OCI-LY3 (cell line): ENCODE measurements around the gene IQGAP2.

Experiments
- H2AFZ ChIP-seq: fragments of 200-600, 300-600 bp; shearing (Covaris generic); 2 replicates; pipeline ENCODE4 v1.6.0; 2014; ENCODE audit warnings: antibody characterized with exemption, low read depth, low read length
- H3K27ac ChIP-seq: fragments of 200-600, 300-600 bp; sonication (generic); 2 replicates; pipeline ENCODE4 v1.5.1; 2014; ENCODE audit warnings: mild to moderate bottlenecking, low read length, moderate library complexity, mixed read lengths
- H3K27me3 ChIP-seq: fragments of 200-600, 300-600 bp; sonication (generic); 2 replicates; pipeline ENCODE4 v1.6.1; 2014; ENCODE audit warnings: low read depth, low read length, mixed read lengths
- H3K36me3 ChIP-seq: fragments of 200-600, 300-600 bp; sonication (generic); replicated peaks from 2 replicates; pipeline ENCODE3; 2014; ENCODE audit warnings: low read depth, low read length, mixed read lengths
- H3K4me1 ChIP-seq: fragments of 300-600, 200-600 bp; sonication (generic); 2 replicates; pipeline ENCODE4 v1.6.1; 2014; ENCODE audit warnings: low read length, mixed read lengths
- H3K4me2 ChIP-seq: fragments of 200-600, 300-600 bp; sonication (generic); 2 replicates; pipeline ENCODE4 v1.6.1; 2014; ENCODE audit warnings: low read length, mixed read lengths
- H3K4me3 ChIP-seq: fragments of 300-600, 200-600 bp; sonication (generic); 2 replicates; pipeline ENCODE4 v1.5.1; 2014; ENCODE audit warnings: antibody characterized with exemption, mild to moderate bottlenecking, low read length, moderate library complexity
- H3K79me2 ChIP-seq: fragments of 300-600, 200-600 bp; shearing (Covaris generic); 2 replicates; pipeline ENCODE4 v1.6.1; 2014; ENCODE audit warnings: mild to moderate bottlenecking, low read length, mixed read lengths
- H3K9ac ChIP-seq: fragments of 300-600, 200-600 bp; shearing (Covaris generic); 2 replicates; pipeline ENCODE4 v1.6.0; 2014; ENCODE audit warnings: mild to moderate bottlenecking, low read length, moderate library complexity
- H3K9me3 ChIP-seq: fragments of 200-600, 300-600 bp; shearing (Covaris generic); 2 replicates; pipeline ENCODE4 v1.6.1; 2014; ENCODE audit warnings: low read length, mixed read lengths; ENCODE audit not compliant: insufficient read depth
- H4K20me1 ChIP-seq: fragments of 200-600, 300-600 bp; sonication (generic); 2 replicates; pipeline ENCODE4 v1.6.1; 2016; ENCODE audit warnings: low read length, mixed read lengths; ENCODE audit not compliant: insufficient read depth
- EZH2phosphoT487 ChIP-seq: fragments of 200-600 bp; shearing (Covaris generic); IDR thresholded peaks from 2 replicates; pipeline ENCODE4 v1.6.1; 2018; ENCODE audit warnings: antibody characterized with exemption, mixed run types, low read depth
- TF ChIP-seq, protein P1 (sequence below): fragments of 200-600, 300-600 bp; sonication (generic); IDR thresholded peaks from 2 replicates; pipeline ENCODE4 v1.5.1; 2014; ENCODE audit warnings: antibody characterized with exemption, low read length, low read depth

IQGAP2 gene

DNA sequence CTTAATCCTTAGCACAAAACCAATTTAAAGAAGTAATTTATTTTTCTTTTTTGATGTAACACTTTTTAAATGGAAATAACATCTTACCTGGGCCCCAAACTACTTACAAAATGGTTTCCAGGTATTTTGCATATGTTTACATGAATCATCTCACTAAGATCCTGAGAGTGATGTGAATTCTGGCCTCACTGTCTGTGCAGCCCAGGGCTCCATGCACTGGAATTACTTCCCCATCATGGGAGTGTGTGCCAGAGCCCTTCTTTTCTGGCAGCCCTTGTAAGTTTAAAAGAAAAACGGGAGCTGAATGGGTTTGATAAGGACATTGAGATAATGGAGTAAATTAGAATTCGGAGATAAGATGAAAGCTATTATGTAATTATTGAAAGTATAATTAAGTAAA is 300.6 kb downstream of the IQGAP2 start:
- H3K27me3 ChIP-seq = 0 out of 2 replicates have a peak, but pooled peaks cover 4% of the 10 kb centered on the region
- H3K4me2 ChIP-seq = no peak overlapping the region
- no peaks in the 10 kb centered on the region for H3K79me2 ChIP-seq
- no peak overlapping the region for H3K4me3 ChIP-seq
- no peaks in the 10 kb centered on the region for H3K36me3 ChIP-seq
- no peaks in the 10 kb centered on the region for H4K20me1 ChIP-seq
- H3K4me1 ChIP-seq = peaks cover 27% of the 10 kb centered on the region
- H3K9me3 ChIP-seq = no peaks in the 10 kb centered on the region
- H3K9ac ChIP-seq = no peak overlapping the region
- TF ChIP-seq, protein P1, sequence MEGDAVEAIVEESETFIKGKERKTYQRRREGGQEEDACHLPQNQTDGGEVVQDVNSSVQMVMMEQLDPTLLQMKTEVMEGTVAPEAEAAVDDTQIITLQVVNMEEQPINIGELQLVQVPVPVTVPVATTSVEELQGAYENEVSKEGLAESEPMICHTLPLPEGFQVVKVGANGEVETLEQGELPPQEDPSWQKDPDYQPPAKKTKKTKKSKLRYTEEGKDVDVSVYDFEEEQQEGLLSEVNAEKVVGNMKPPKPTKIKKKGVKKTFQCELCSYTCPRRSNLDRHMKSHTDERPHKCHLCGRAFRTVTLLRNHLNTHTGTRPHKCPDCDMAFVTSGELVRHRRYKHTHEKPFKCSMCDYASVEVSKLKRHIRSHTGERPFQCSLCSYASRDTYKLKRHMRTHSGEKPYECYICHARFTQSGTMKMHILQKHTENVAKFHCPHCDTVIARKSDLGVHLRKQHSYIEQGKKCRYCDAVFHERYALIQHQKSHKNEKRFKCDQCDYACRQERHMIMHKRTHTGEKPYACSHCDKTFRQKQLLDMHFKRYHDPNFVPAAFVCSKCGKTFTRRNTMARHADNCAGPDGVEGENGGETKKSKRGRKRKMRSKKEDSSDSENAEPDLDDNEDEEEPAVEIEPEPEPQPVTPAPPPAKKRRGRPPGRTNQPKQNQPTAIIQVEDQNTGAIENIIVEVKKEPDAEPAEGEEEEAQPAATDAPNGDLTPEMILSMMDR = no peak
- no peak for TF ChIP-seq EZH2phosphoT487
- no peak overlapping the region for H3K27ac ChIP-seq
- no peak overlapping the region for H2AFZ ChIP-seq

DNA sequence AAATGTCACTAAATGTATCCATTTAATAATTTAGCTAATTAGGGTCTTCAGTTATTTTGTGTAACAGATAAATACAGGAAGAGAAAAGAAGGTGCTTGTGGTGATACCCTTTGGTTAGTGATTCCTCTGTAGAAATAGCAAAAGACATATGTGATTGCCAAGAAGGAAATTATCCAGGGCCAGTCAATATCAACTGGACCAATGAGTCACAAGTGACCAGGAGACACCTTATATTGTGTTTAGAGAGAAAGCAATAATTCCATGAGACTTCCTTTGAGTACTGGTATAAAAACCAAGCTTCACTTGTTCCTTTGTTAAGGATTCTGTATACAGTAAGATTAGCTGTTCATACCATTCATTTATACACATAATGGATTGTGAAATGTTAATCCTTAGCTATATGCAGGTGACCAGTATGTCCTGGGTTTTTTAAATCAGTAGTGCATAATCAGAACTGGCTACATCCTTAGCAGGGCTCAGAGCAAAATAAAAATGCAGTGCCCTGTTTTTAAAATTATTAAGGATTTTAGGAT is 301.1 kb downstream of the IQGAP2 start:
- no peak for TF ChIP-seq EZH2phosphoT487
- TF ChIP-seq, protein P1 = no peak
- Histone ChIP-seq H3K36me3 (no peaks in the 10 kb centered on the region), H3K9ac (no peak overlapping the region), H2AFZ (no peak overlapping the region), H3K79me2 (no peaks in the 10 kb centered on the region), H3K4me1 (peaks cover 27% of the 10 kb centered on the region), H3K9me3 (no peaks in the 10 kb centered on the region), H3K4me2 (no peak overlapping the region), H4K20me1 (no peaks in the 10 kb centered on the region), H3K27ac (no peak overlapping the region), H3K4me3 (no peak overlapping the region), H3K27me3 (0 out of 2 replicates have a peak, but pooled peaks cover 4% of the 10 kb centered on the region)

DNA sequence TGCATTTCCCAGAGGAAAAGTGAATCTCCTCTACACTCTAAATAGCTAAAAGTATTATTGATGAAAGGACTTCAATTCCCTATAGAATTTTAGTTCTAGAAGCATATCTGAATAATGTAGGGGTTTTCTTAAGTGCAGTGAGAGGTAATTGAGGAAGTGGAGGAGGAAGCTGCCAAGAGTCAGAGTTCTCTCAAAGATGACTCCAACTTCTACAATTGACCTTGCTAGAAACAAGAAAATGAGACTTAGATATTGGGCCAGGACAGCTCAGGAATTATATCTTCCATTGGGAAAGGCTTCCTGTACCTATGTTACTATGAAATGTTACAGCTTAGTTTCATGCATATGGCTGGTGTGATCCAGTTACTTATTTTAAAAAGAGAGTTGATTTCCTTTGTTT is 302.5 kb downstream of the IQGAP2 start:
- Histone ChIP-seq H3K4me1 (peaks cover 20% of the 10 kb centered on the region), H3K4me2 (peak overlapping the region; percentile 49), H3K27me3 (0 out of 2 replicates have a peak, but pooled peaks cover 4% of the 10 kb centered on the region), H2AFZ (no peak overlapping the region), H3K27ac (peak overlapping the region; percentile 30; the same call in 1 of the 2 replicates), H3K79me2 (no peaks in the 10 kb centered on the region), H3K9ac (no peak overlapping the region), H4K20me1 (no peaks in the 10 kb centered on the region), H3K4me3 (no peak overlapping the region), H3K36me3 (no peaks in the 10 kb centered on the region), H3K9me3 (no peaks in the 10 kb centered on the region)
- no peak for TF ChIP-seq EZH2phosphoT487
- TF ChIP-seq, protein P1 = no peak

DNA sequence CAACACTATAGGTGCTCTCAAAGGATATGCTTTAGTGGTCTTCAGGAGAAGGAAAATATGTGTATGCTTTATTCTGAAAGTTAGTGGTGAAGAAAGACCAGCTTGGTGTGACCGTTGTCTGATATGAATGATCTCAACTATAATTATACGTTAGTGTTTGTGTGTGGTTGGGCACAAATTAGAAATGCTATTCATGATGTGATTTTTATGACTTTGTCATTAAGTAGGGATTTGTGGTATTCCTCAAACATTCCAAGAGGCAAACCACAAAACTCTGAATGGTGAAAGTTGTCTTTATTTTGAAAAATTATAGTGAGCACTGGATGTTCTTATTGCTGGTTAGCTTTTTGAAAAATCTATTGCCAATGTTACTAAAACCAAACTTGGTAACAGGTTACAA is 306.7 kb downstream of the IQGAP2 start:
- Histone ChIP-seq H3K79me2 (no peaks in the 10 kb centered on the region), H3K9ac (no peak overlapping the region), H3K4me1 (peaks cover 22% of the 10 kb centered on the region), H3K9me3 (no peaks in the 10 kb centered on the region), H3K4me2 (no peak overlapping the region), H3K4me3 (no peak overlapping the region), H3K27ac (no peak overlapping the region), H3K36me3 (no peaks in the 10 kb centered on the region), H2AFZ (no peak overlapping the region), H3K27me3 (peaks cover 12% of the 10 kb centered on the region), H4K20me1 (no peaks in the 10 kb centered on the region)
- TF ChIP-seq EZH2phosphoT487 = no peak
